Panc1 (cell line): Measurements from ENCODE around the gene MAST4. TPM values are rescaled to one million over a fixed set of nuclear protein-coding genes. Genes with fewer than 3 reads are reported as not detected.

ENCODE experiments used
- ATAC-seq: fragments of 200-7000 bp; cut with Tn5 transposase; 2 replicates; pipeline ENCODE4 v1.9.1; 2020; ENCODE audit warnings: mild to moderate bottlenecking, moderate library complexity
- BruUV-seq: library from RNA; stranded (reverse); fragments of 400-500 nt; replicated peaks from 2 replicates; lab custom pipeline; 2021; lab: Mats Ljungman, UMichigan
- CTCF ChIA-PET: fragments of 300-600 bp; sonication (Branson Sonifier 250); formaldehyde crosslinking; loops from one replicate; lab custom pipeline; 2022; ENCODE audit warnings: antibody characterized with exemption; lab: Charles Lee
- POLR2A ChIA-PET: fragments of 300-600 bp; sonication (Branson Sonifier 250); formaldehyde crosslinking; loops from one replicate; lab custom pipeline; 2022; ENCODE audit warnings: antibody characterized with exemption; lab: Charles Lee
- DNase-seq: peaks from one replicate; pipeline ENCODE4 v3.0.0-alpha.2; 2010; ENCODE audit warnings: low read depth, low spot score
- H3K27ac ChIP-seq: 2 replicates; pipeline ENCODE4 v1.5.1; 2011; ENCODE audit warnings: mild to moderate bottlenecking, low read length, inconsistent platforms
- H3K27me3 ChIP-seq: fragments of 200-500 bp; sonication (Bioruptor generic); 2 replicates; pipeline ENCODE4 v1.6.0; 2014; ENCODE audit warnings: low read length, inconsistent platforms; ENCODE audit not compliant: control insufficient read depth, insufficient read depth
- H3K36me3 ChIP-seq: fragments of 200-500 bp; sonication (Bioruptor generic); 2 replicates; pipeline ENCODE4 v1.5.1; 2014; ENCODE audit warnings: inconsistent platforms, mild to moderate bottlenecking, low read length, moderate library complexity; ENCODE audit not compliant: control insufficient read depth, insufficient read depth
- H3K4me1 ChIP-seq: 2 replicates; pipeline ENCODE4 v1.5.1; 2011; ENCODE audit warnings: inconsistent platforms, mild to moderate bottlenecking, low read length, moderate library complexity; ENCODE audit not compliant: control insufficient read depth, insufficient read depth
- H3K4me3 ChIP-seq, 2 experiments: 2 replicates each; pipeline ENCODE4 v1.5.1; 2011 to 2012; ENCODE audit warnings: low read depth in 2 of 2, low read length in 2 of 2, mild to moderate bottlenecking in 2 of 2, inconsistent platforms in 1 of 2, moderate library complexity in 1 of 2
- H3K9me3 ChIP-seq: fragments of 200-500 bp; sonication (Bioruptor generic); 2 replicates; pipeline ENCODE4 v1.5.1; 2014; ENCODE audit warnings: low read depth, mild to moderate bottlenecking, inconsistent platforms, low read length, moderate library complexity; ENCODE audit not compliant: control insufficient read depth, insufficient read depth
- POLR2AphosphoS5 ChIP-seq: IDR thresholded peaks from 2 replicates; pipeline ENCODE4 v1.6.1; 2012; ENCODE audit warnings: mild to moderate bottlenecking, low read depth, low read length, moderate library complexity
- REST ChIP-seq, 2 experiments: IDR thresholded peaks; 2 replicates each; pipeline ENCODE4 v1.6.1; 2011 to 2012; ENCODE audit warnings: low read depth in 2 of 2, control low read depth in 1 of 2, low read length in 1 of 2, mild to moderate bottlenecking in 1 of 2, moderate library complexity in 1 of 2; ENCODE audit not compliant: insufficient read depth in 1 of 2
- SIN3A ChIP-seq: IDR thresholded peaks from 2 replicates; pipeline ENCODE4 v1.6.1; 2012; ENCODE audit warnings: low read depth, mild to moderate bottlenecking, low read length, moderate library complexity, borderline replicate concordance; ENCODE audit not compliant: insufficient read depth
- TCF7L2 ChIP-seq: IDR thresholded peaks from 2 replicates; pipeline ENCODE4 v1.6.1; 2011; ENCODE audit warnings: mild to moderate bottlenecking, low read depth, low read length, inconsistent platforms
- in situ Hi-C: cut with HindIII; loops from 2 replicates; pipeline ENCODE4 v1.10.0; 2016; ENCODE audit warnings: low sequenced_read_pairs, low pct_unique_long_range_greater_than_20kb
- intact Hi-C: fragments of 100-400 bp; cut with micrococcal nuclease; formaldehyde crosslinking; loops from one replicate; pipeline ENCODE4 v1.10.0; 2022; ENCODE audit not compliant: unreplicated experiment
- total RNA-seq: library from RNA; stranded (reverse); gene quantifications from one replicate; pipeline ENCODE4 v1.2.1, GENCODE V29; 2021; ENCODE audit not compliant: unreplicated experiment
- TF ChIP-seq, protein P1 (sequence below): fragments of 450-650 bp; IDR thresholded peaks from 2 replicates; pipeline ENCODE4 v1.5.1; 2017; ENCODE audit warnings: mild to moderate bottlenecking

Gene MAST4
- total RNA-seq, 1 experiment from 2014 or later, result 1.8 TPM

GRCh38 chr5:66888613-66889012 lies 292.4 kb downstream of the MAST4 start:
- intact Hi-C loops (loop anchor here (10.0 kb wide), 1 partner anchor 256 kb away; no protein-coding TSS in a partner anchor), in situ Hi-C loops (no loop called here)
- BruUV-seq, result no TSS peak
- H3K27me3 ChIP-seq, result no peaks in the 10 kb centered on the region
- POLR2A ChIA-PET, result no interaction called here
- no peaks in the 10 kb centered on the region for H3K4me1 ChIP-seq
- H3K4me3 ChIP-seq, result no peak overlapping the region
- DNase-seq (no peak), ATAC-seq (no peak)
- H3K27ac ChIP-seq, result no peak overlapping the region
- CTCF ChIA-PET, result no interaction called here
- no peaks in the 10 kb centered on the region for H3K36me3 ChIP-seq
- H3K9me3 ChIP-seq, result no peaks in the 10 kb centered on the region
- TF ChIP-seq SIN3A (no peak), POLR2AphosphoS5 (no peak), TCF7L2 (no peak), REST (IDR thresholded peaks at IDR 0.05; ENCODE audit: insufficient read depth in 1 of 2, low read depth in 2 of 2, low read length in 1 of 2) (no peak)
- TF ChIP-seq, protein P1, sequence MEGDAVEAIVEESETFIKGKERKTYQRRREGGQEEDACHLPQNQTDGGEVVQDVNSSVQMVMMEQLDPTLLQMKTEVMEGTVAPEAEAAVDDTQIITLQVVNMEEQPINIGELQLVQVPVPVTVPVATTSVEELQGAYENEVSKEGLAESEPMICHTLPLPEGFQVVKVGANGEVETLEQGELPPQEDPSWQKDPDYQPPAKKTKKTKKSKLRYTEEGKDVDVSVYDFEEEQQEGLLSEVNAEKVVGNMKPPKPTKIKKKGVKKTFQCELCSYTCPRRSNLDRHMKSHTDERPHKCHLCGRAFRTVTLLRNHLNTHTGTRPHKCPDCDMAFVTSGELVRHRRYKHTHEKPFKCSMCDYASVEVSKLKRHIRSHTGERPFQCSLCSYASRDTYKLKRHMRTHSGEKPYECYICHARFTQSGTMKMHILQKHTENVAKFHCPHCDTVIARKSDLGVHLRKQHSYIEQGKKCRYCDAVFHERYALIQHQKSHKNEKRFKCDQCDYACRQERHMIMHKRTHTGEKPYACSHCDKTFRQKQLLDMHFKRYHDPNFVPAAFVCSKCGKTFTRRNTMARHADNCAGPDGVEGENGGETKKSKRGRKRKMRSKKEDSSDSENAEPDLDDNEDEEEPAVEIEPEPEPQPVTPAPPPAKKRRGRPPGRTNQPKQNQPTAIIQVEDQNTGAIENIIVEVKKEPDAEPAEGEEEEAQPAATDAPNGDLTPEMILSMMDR, result no peak

- in situ Hi-C loops, result no loop called here
- CTCF ChIA-PET, result no interaction called here
- ATAC-seq, result no peak
Measured at GRCh38 chr5:66889056-66889455, 292.9 kb downstream of the MAST4 start.

More at GRCh38 chr5:66889056-66889455, 292.9 kb downstream of the MAST4 start:
- no peaks in the 10 kb centered on the region for H3K9me3 ChIP-seq
- H3K4me3 ChIP-seq, result no peak overlapping the region
- no peak for DNase-seq
- H3K4me1 ChIP-seq, result no peaks in the 10 kb centered on the region
- no peaks in the 10 kb centered on the region for H3K36me3 ChIP-seq
- POLR2A ChIA-PET, result no interaction called here
- no peak for TF ChIP-seq POLR2AphosphoS5
- no peak for TF ChIP-seq TCF7L2
- TF ChIP-seq REST (IDR thresholded peaks at IDR 0.05; ENCODE audit: insufficient read depth in 1 of 2, low read depth in 2 of 2, low read length in 1 of 2), result no peak
- no peak for TF ChIP-seq SIN3A
- TF ChIP-seq, protein P1, result no peak
- no peak overlapping the region for H3K27ac ChIP-seq
- no TSS peak for BruUV-seq
- H3K27me3 ChIP-seq, result no peaks in the 10 kb centered on the region
- intact Hi-C loops, result loop anchor here (10.0 kb wide), 1 partner anchor 256 kb away; no protein-coding TSS in a partner anchor
